OCI-LY3 (cell line): ENCODE data around the gene FRMPD4.
A peak's percentile ranks its signal among the peaks of the same experiment; 100 is the strongest.

Experiments used
- H2AFZ ChIP-seq: fragments of 200-600, 300-600 bp; shearing (Covaris generic); 2 replicates; pipeline ENCODE4 v1.6.0; 2014; ENCODE audit warnings: antibody characterized with exemption, low read depth, low read length
- H3K27ac ChIP-seq: fragments of 200-600, 300-600 bp; sonication (generic); 2 replicates; pipeline ENCODE4 v1.5.1; 2014; ENCODE audit warnings: mild to moderate bottlenecking, low read length, moderate library complexity, mixed read lengths
- H3K27me3 ChIP-seq: fragments of 200-600, 300-600 bp; sonication (generic); 2 replicates; pipeline ENCODE4 v1.6.1; 2014; ENCODE audit warnings: low read depth, low read length, mixed read lengths
- H3K36me3 ChIP-seq: fragments of 200-600, 300-600 bp; sonication (generic); replicated peaks from 2 replicates; pipeline ENCODE3; 2014; ENCODE audit warnings: low read depth, low read length, mixed read lengths
- H3K4me1 ChIP-seq: fragments of 300-600, 200-600 bp; sonication (generic); 2 replicates; pipeline ENCODE4 v1.6.1; 2014; ENCODE audit warnings: low read length, mixed read lengths
- H3K4me2 ChIP-seq: fragments of 200-600, 300-600 bp; sonication (generic); 2 replicates; pipeline ENCODE4 v1.6.1; 2014; ENCODE audit warnings: low read length, mixed read lengths
- H3K4me3 ChIP-seq: fragments of 300-600, 200-600 bp; sonication (generic); 2 replicates; pipeline ENCODE4 v1.5.1; 2014; ENCODE audit warnings: antibody characterized with exemption, mild to moderate bottlenecking, low read length, moderate library complexity
- H3K79me2 ChIP-seq: fragments of 300-600, 200-600 bp; shearing (Covaris generic); 2 replicates; pipeline ENCODE4 v1.6.1; 2014; ENCODE audit warnings: mild to moderate bottlenecking, low read length, mixed read lengths
- H3K9ac ChIP-seq: fragments of 300-600, 200-600 bp; shearing (Covaris generic); 2 replicates; pipeline ENCODE4 v1.6.0; 2014; ENCODE audit warnings: mild to moderate bottlenecking, low read length, moderate library complexity
- H3K9me3 ChIP-seq: fragments of 200-600, 300-600 bp; shearing (Covaris generic); 2 replicates; pipeline ENCODE4 v1.6.1; 2014; ENCODE audit warnings: low read length, mixed read lengths; ENCODE audit not compliant: insufficient read depth
- H4K20me1 ChIP-seq: fragments of 200-600, 300-600 bp; sonication (generic); 2 replicates; pipeline ENCODE4 v1.6.1; 2016; ENCODE audit warnings: low read length, mixed read lengths; ENCODE audit not compliant: insufficient read depth
- CTCF ChIP-seq: fragments of 200-600, 300-600 bp; sonication (generic); IDR thresholded peaks from 2 replicates; pipeline ENCODE4 v1.5.1; 2014; ENCODE audit warnings: antibody characterized with exemption, low read length, low read depth
- EZH2phosphoT487 ChIP-seq: fragments of 200-600 bp; shearing (Covaris generic); IDR thresholded peaks from 2 replicates; pipeline ENCODE4 v1.6.1; 2018; ENCODE audit warnings: antibody characterized with exemption, mixed run types, low read depth

FRMPD4 gene

GRCh38 chrX:12567857-12568256 lies 429.6 kb downstream of the FRMPD4 start:
- no peak overlapping the region for H2AFZ ChIP-seq

GRCh38 chrX:12570859-12571501 lies 432.7 kb downstream of the FRMPD4 start:
- Histone ChIP-seq H4K20me1 (no peaks in the 10 kb centered on the region), H2AFZ (no peak overlapping the region), H3K9ac (no peak overlapping the region), H3K9me3 (no peaks in the 10 kb centered on the region), H3K4me3 (no peak overlapping the region), H3K79me2 (no peaks in the 10 kb centered on the region), H3K27ac (no peak overlapping the region), H3K4me2 (no peak overlapping the region), H3K4me1 (peaks cover 14% of the 10 kb centered on the region; the same call in 1 of the 2 replicates), H3K36me3 (no peaks in the 10 kb centered on the region), H3K27me3 (no peaks in the 10 kb centered on the region)
- TF ChIP-seq CTCF (no peak), EZH2phosphoT487 (no peak)

More at GRCh38 chrX:12567857-12568256, 429.6 kb downstream of the FRMPD4 start:
- Histone ChIP-seq H3K36me3 (no peaks in the 10 kb centered on the region), H3K27me3 (no peaks in the 10 kb centered on the region), H3K79me2 (no peaks in the 10 kb centered on the region), H3K27ac (no peak overlapping the region), H4K20me1 (no peaks in the 10 kb centered on the region), H3K9me3 (no peaks in the 10 kb centered on the region), H3K4me3 (no peak overlapping the region), H3K4me2 (no peak overlapping the region), H3K4me1 (peaks cover 14% of the 10 kb centered on the region; the same call in 1 of the 2 replicates), H3K9ac (no peak overlapping the region)
- TF ChIP-seq CTCF: peak; percentile 71
- TF ChIP-seq EZH2phosphoT487: no peak

GRCh38 chrX:12579311-12579710 lies 441.0 kb downstream of the FRMPD4 start:
- no peak overlapping the region for H3K4me3 ChIP-seq
- no peaks in the 10 kb centered on the region for H3K9me3 ChIP-seq
- 0 out of 2 replicates have a peak, but pooled peaks cover 3% of the 10 kb centered on the region for H3K4me1 ChIP-seq
- no peaks in the 10 kb centered on the region for H3K36me3 ChIP-seq
- H2AFZ ChIP-seq: no peak overlapping the region
- H3K79me2 ChIP-seq: no peaks in the 10 kb centered on the region
- no peak overlapping the region for H3K4me2 ChIP-seq
- TF ChIP-seq CTCF: no peak
- H3K27ac ChIP-seq: no peak overlapping the region
- H3K9ac ChIP-seq: no peak overlapping the region
- no peaks in the 10 kb centered on the region for H4K20me1 ChIP-seq
- H3K27me3 ChIP-seq: no peaks in the 10 kb centered on the region

- Histone ChIP-seq H3K27ac (no peak overlapping the region), H3K27me3 (no peaks in the 10 kb centered on the region)
Observed at GRCh38 chrX:12580548-12580947, 442.3 kb downstream of the FRMPD4 start.

More at GRCh38 chrX:12580548-12580947, 442.3 kb downstream of the FRMPD4 start:
- Histone ChIP-seq H3K79me2 (no peaks in the 10 kb centered on the region), H3K9ac (no peak overlapping the region), H3K4me3 (no peak overlapping the region), H2AFZ (no peak overlapping the region), H4K20me1 (no peaks in the 10 kb centered on the region), H3K9me3 (no peaks in the 10 kb centered on the region), H3K4me1 (0 out of 2 replicates have a peak, but pooled peaks cover 3% of the 10 kb centered on the region), H3K36me3 (no peaks in the 10 kb centered on the region), H3K4me2 (no peak overlapping the region)
- TF ChIP-seq EZH2phosphoT487 (no peak), CTCF (no peak)
